Dermis lymphatic vessel endothelial cell (primary cell): Measurements from ENCODE around the gene DYNLT2B. TPM values are rescaled to one million over a fixed set of nuclear protein-coding genes. Genes with fewer than 3 reads are reported as not detected.

Source experiments
- total RNA-seq: library from RNA; depleted of rRNA; stranded (reverse); fragments of >200 nt; gene quantifications from 2 replicates; pipeline ENCODE4 v1.2.1, GENCODE V29; 2014

Gene DYNLT2B
- total RNA-seq = 2.4 and 7.7 TPM in 2 replicates

GRCh38 chr3:196317687-196318467 is at the start of gene DYNLT2B:
Gene DYNLT2B, minus strand, starts transcription at chr3:196318240. Its CDS starts 88 bp downstream, at chr3:196318152.

GRCh38 chr3:196287440-196288140 is 30.4 kb downstream of the DYNLT2B start, which contains the start of gene PCYT1A:
Gene PCYT1A, minus strand, starts transcription at chr3:196287726. Its CDS starts 17,195 bp downstream, at chr3:196270531.

Other genes starting within 250 kb of the DYNLT2B start
- 101 and 134 TPM in 2 replicates for gene TFRC, start 236.2 kb downstream of the DYNLT2B start, total RNA-seq
- gene ZDHHC19, start 106.8 kb downstream of the DYNLT2B start, total RNA-seq = not detected in 2 replicates
- gene SLC51A, start 101.7 kb downstream of the DYNLT2B start, total RNA-seq = not detected in 2 replicates
- gene PCYT1A, start 30.5 kb downstream of the DYNLT2B start, total RNA-seq = 41.0 and 49.4 TPM in 2 replicates
- gene TM4SF19, start 20.1 kb upstream of the DYNLT2B start, total RNA-seq = 0.09 and 0.11 TPM in 2 replicates
- 18.9 and 23.2 TPM in 2 replicates for gene UBXN7, start 114.2 kb upstream of the DYNLT2B start, total RNA-seq
- 18.4 and 32.9 TPM in 2 replicates for gene RNF168, start 185.5 kb upstream of the DYNLT2B start, total RNA-seq
- gene SMCO1, start 197.1 kb upstream of the DYNLT2B start, total RNA-seq = not detected in 2 replicates